ENCODE data around the gene NUCB1. TPM values are rescaled to one million over a fixed set of nuclear protein-coding genes. Genes with fewer than 3 reads are reported as not detected.

Gene NUCB1
- total and polyA plus RNA-seq, 9 of the 15 experiments (the other 6 are each of a cell fraction or from before 2014, with no cell fraction given) = 3.1 to 153 (median 71.7) TPM

DNA sequence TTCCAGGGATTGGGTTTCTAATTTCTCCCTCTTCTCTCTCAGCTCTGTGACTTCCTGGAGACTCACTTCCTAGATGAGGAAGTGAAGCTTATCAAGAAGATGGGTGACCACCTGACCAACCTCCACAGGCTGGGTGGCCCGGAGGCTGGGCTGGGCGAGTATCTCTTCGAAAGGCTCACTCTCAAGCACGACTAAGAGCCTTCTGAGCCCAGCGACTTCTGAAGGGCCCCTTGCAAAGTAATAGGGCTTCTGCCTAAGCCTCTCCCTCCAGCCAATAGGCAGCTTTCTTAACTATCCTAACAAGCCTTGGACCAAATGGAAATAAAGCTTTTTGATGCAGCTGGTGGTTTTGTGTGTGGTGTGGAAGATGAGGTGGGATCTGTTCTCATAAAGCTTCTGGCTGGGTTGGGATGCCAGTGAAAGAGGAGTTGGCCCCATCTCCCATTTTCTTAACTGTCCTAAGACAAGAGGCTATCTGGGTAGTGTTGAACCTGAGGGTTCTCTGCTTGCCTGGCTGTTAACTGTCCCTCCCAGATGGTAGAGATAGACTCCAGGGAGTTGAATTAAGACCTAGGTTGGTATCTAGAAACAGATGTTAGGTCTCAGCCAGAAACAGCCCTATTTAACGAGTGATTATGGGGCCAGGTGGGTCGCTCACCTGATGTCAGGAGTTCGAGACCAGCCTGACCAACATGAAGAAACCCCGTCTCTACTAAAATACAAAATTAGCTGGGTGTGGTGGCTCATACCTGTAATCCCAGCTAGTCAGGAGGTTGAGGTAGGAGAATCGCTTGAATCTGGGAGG, 66.6 kb downstream of the NUCB1 start (continued):
- TF ChIP-seq, protein P1, sequence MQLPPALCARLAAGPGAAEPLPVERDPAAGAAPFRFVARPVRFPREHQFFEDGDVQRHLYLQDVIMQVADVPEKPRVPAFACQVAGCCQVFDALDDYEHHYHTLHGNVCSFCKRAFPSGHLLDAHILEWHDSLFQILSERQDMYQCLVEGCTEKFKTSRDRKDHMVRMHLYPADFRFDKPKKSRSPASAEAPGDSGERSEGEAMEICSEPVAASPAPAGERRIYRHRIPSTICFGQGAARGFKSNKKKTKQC (CRISPR knock-in tag; IDR thresholded peaks at IDR 0.05) = no peak
- TF ChIP-seq, protein P2, sequence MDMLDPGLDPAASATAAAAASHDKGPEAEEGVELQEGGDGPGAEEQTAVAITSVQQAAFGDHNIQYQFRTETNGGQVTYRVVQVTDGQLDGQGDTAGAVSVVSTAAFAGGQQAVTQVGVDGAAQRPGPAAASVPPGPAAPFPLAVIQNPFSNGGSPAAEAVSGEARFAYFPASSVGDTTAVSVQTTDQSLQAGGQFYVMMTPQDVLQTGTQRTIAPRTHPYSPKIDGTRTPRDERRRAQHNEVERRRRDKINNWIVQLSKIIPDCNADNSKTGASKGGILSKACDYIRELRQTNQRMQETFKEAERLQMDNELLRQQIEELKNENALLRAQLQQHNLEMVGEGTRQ (CRISPR knock-in tag; IDR thresholded peaks at IDR 0.05) = peak; percentile 64
- no peak for TF ChIP-seq MCM7 (IDR thresholded peaks at IDR 0.05)
- peak; percentile 14; the same call in 1 of the 2 replicates for TF ChIP-seq CBFA2T2 (conservative IDR thresholded peaks at IDR 0.05)
- TF ChIP-seq DDX20 (tag; IDR thresholded peaks at IDR 0.05; ENCODE audit: low read depth) = no peak
- 0 out of 2 replicates have a peak, but pooled peaks have one; percentile 13 for TF ChIP-seq ZNF77 (CRISPR knock-in tag; IDR thresholded peaks at IDR 0.05)
- no peak for TF ChIP-seq ZNF586 (CRISPR knock-in tag; conservative IDR thresholded peaks at IDR 0.05)
- TF ChIP-seq, protein P3, sequence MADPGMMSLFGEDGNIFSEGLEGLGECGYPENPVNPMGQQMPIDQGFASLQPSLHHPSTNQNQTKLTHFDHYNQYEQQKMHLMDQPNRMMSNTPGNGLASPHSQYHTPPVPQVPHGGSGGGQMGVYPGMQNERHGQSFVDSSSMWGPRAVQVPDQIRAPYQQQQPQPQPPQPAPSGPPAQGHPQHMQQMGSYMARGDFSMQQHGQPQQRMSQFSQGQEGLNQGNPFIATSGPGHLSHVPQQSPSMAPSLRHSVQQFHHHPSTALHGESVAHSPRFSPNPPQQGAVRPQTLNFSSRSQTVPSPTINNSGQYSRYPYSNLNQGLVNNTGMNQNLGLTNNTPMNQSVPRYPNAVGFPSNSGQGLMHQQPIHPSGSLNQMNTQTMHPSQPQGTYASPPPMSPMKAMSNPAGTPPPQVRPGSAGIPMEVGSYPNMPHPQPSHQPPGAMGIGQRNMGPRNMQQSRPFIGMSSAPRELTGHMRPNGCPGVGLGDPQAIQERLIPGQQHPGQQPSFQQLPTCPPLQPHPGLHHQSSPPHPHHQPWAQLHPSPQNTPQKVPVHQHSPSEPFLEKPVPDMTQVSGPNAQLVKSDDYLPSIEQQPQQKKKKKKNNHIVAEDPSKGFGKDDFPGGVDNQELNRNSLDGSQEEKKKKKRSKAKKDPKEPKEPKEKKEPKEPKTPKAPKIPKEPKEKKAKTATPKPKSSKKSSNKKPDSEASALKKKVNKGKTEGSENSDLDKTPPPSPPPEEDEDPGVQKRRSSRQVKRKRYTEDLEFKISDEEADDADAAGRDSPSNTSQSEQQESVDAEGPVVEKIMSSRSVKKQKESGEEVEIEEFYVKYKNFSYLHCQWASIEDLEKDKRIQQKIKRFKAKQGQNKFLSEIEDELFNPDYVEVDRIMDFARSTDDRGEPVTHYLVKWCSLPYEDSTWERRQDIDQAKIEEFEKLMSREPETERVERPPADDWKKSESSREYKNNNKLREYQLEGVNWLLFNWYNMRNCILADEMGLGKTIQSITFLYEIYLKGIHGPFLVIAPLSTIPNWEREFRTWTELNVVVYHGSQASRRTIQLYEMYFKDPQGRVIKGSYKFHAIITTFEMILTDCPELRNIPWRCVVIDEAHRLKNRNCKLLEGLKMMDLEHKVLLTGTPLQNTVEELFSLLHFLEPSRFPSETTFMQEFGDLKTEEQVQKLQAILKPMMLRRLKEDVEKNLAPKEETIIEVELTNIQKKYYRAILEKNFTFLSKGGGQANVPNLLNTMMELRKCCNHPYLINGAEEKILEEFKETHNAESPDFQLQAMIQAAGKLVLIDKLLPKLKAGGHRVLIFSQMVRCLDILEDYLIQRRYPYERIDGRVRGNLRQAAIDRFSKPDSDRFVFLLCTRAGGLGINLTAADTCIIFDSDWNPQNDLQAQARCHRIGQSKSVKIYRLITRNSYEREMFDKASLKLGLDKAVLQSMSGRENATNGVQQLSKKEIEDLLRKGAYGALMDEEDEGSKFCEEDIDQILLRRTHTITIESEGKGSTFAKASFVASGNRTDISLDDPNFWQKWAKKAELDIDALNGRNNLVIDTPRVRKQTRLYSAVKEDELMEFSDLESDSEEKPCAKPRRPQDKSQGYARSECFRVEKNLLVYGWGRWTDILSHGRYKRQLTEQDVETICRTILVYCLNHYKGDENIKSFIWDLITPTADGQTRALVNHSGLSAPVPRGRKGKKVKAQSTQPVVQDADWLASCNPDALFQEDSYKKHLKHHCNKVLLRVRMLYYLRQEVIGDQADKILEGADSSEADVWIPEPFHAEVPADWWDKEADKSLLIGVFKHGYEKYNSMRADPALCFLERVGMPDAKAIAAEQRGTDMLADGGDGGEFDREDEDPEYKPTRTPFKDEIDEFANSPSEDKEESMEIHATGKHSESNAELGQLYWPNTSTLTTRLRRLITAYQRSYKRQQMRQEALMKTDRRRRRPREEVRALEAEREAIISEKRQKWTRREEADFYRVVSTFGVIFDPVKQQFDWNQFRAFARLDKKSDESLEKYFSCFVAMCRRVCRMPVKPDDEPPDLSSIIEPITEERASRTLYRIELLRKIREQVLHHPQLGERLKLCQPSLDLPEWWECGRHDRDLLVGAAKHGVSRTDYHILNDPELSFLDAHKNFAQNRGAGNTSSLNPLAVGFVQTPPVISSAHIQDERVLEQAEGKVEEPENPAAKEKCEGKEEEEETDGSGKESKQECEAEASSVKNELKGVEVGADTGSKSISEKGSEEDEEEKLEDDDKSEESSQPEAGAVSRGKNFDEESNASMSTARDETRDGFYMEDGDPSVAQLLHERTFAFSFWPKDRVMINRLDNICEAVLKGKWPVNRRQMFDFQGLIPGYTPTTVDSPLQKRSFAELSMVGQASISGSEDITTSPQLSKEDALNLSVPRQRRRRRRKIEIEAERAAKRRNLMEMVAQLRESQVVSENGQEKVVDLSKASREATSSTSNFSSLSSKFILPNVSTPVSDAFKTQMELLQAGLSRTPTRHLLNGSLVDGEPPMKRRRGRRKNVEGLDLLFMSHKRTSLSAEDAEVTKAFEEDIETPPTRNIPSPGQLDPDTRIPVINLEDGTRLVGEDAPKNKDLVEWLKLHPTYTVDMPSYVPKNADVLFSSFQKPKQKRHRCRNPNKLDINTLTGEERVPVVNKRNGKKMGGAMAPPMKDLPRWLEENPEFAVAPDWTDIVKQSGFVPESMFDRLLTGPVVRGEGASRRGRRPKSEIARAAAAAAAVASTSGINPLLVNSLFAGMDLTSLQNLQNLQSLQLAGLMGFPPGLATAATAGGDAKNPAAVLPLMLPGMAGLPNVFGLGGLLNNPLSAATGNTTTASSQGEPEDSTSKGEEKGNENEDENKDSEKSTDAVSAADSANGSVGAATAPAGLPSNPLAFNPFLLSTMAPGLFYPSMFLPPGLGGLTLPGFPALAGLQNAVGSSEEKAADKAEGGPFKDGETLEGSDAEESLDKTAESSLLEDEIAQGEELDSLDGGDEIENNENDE (IDR thresholded peaks at IDR 0.05; ENCODE audit: low read depth, low read length) = peak; percentile 39
- no peak for TF ChIP-seq SMARCE1 (IDR thresholded peaks at IDR 0.05)
- no peak for TF ChIP-seq ZKSCAN8 (CRISPR knock-in tag; IDR thresholded peaks at IDR 0.05)
- TF ChIP-seq NFRKB (IDR thresholded peaks at IDR 0.05; ENCODE audit: low read depth) = no peak
- TF ChIP-seq ZNF239 (CRISPR knock-in tag; IDR thresholded peaks at IDR 0.05) = no peak
- TF ChIP-seq, protein P4, sequence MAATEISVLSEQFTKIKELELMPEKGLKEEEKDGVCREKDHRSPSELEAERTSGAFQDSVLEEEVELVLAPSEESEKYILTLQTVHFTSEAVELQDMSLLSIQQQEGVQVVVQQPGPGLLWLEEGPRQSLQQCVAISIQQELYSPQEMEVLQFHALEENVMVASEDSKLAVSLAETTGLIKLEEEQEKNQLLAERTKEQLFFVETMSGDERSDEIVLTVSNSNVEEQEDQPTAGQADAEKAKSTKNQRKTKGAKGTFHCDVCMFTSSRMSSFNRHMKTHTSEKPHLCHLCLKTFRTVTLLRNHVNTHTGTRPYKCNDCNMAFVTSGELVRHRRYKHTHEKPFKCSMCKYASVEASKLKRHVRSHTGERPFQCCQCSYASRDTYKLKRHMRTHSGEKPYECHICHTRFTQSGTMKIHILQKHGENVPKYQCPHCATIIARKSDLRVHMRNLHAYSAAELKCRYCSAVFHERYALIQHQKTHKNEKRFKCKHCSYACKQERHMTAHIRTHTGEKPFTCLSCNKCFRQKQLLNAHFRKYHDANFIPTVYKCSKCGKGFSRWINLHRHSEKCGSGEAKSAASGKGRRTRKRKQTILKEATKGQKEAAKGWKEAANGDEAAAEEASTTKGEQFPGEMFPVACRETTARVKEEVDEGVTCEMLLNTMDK (IDR thresholded peaks at IDR 0.05; ENCODE audit: borderline replicate concordance, insufficient read depth, low read depth, low read length, poor library complexity, severe bottlenecking) = no peak
